Thyroid gland (tissue), 4 donors: Measurements from ENCODE around the gene FAM177A1. TPM values are rescaled to one million over a fixed set of nuclear protein-coding genes. Genes with fewer than 3 reads are reported as not detected.
A peak's percentile ranks its signal among the peaks of the same experiment; 100 is the strongest.
"Not testable (repeated sequence)": the region's sequence is repeated elsewhere in the genome, so short reads cannot be mapped to it uniquely, and the experiment has no call there.

Experiments used
- DNase-seq, 2 donors: peaks; one replicate each; pipeline ENCODE4 v3.0.0-alpha.2; 2019
- H3K27ac ChIP-seq, 3 donors: fragments of 200-600 bp; sonication (generic); 1 replicate in 2 of 3; 2 replicates in 1 of 3; pipeline ENCODE4 v1.5.1; 2016 to 2019; ENCODE audit warnings: mild to moderate bottlenecking in 1 of 3, moderate library complexity in 1 of 3
- H3K27me3 ChIP-seq: fragments of 200-600 bp; sonication (generic); one replicate; pipeline ENCODE4 v1.5.1; 2019
- H3K36me3 ChIP-seq, 2 donors: fragments of 200-600 bp; sonication (generic); one replicate each; pipeline ENCODE4 v1.5.1; 2016 to 2019
- H3K4me1 ChIP-seq, 2 donors: fragments of 200-600 bp; sonication (generic); one replicate each; pipeline ENCODE4 v1.5.1; 2017 to 2019
- H3K4me3 ChIP-seq, 3 donors: fragments of 200-600 bp; sonication (generic); replicated peaks in 1 of 3; 1 replicate in 2 of 3; 2 replicates in 1 of 3; pipeline ENCODE4 v1.5.1; 2016; ENCODE audit warnings: mild to moderate bottlenecking in 1 of 3
- H3K9me3 ChIP-seq: fragments of 200-600 bp; sonication (generic); one replicate; pipeline ENCODE4 v1.5.1; 2017
- CTCF ChIP-seq, 6 experiments: fragments of 200-600 bp in 3 of 6; fragments of 450-650 bp in 3 of 6; sonication (generic) in 3 of 6; IDR thresholded peaks; one replicate each; pipeline ENCODE4 v1.5.1; 2016 to 2019; ENCODE audit warnings: antibody characterized with exemption in 6 of 6, mild to moderate bottlenecking in 2 of 6, inconsistent platforms in 1 of 6, moderate library complexity in 1 of 6
- POLR2A ChIP-seq, 2 donors: fragments of 450-650 bp; IDR thresholded peaks; one replicate each; pipeline ENCODE4 v1.6.1; 2017; ENCODE audit warnings: antibody characterized with exemption in 2 of 2, mild to moderate bottlenecking in 2 of 2, moderate library complexity in 1 of 2
- WGBS, 2 donors: methylation state at CpG; one replicate each; pipeline ENCODE4 v1.1.5; 2017; 5-methylcytosine and 5-hydroxymethylcytosine counted together
- intact Hi-C: fragments of 100-400 bp; cut with DNase I; formaldehyde crosslinking; loops from one replicate; pipeline ENCODE4 v1.15.1; 2023
- total RNA-seq, 4 donors: library from RNA; depleted of rRNA; stranded (reverse); fragments of >200 nt; gene quantifications; one replicate each; pipeline ENCODE4 v1.2.3, GENCODE V29; 2016

FAM177A1 gene
- total RNA-seq, 4 donors from 2014 or later = 36.2 to 55.6 (median 47.2) TPM

- intact Hi-C loops = no loop called here
- TF ChIP-seq POLR2A (IDR thresholded peaks at IDR 0.05) = no peak
- peak in 1 of 6 experiments; percentile 22 for TF ChIP-seq CTCF (IDR thresholded peaks at IDR 0.05)
- Histone ChIP-seq H3K4me3 (peak overlapping the region; percentile 62 to 92 (median 80)), H3K36me3 (no peaks in the 10 kb centered on the region), H3K27me3 (no peaks in the 10 kb centered on the region), H3K4me1 (peaks cover 18 to 32% of the 10 kb centered on the region in 2 donors), H3K27ac (peak overlapping the region; percentile 91 to 97 (median 96)), H3K9me3 (no peaks in the 10 kb centered on the region)
- peak; percentile 64 to 65 for DNase-seq
- WGBS, 2 donors = 29 to 30% methylated on average over 21 of the region's 23 CpGs
Observed at GRCh38 chr14:35046751-35047536, 872 bp downstream of the FAM177A1 start.

- Histone ChIP-seq H3K27ac (peak overlapping the region in 2 of 3 donors; percentile 21 to 97), H3K9me3 (no peaks in the 10 kb centered on the region), H3K4me3 (peak overlapping the region in 1 of 3 donors; percentile 15), H3K4me1 (peaks cover 18 to 39% of the 10 kb centered on the region in 2 donors), H3K36me3 (no peaks in the 10 kb centered on the region), H3K27me3 (no peaks in the 10 kb centered on the region)
- no peak for DNase-seq
- no peak for TF ChIP-seq POLR2A (IDR thresholded peaks at IDR 0.05)
- no peak for TF ChIP-seq CTCF (IDR thresholded peaks at IDR 0.05)
- intact Hi-C loops = no loop called here
- whole genome bisulfite sequencing, 2 donors = 30 to 38% methylated on average over 4 of the region's 4 CpGs
Observed at GRCh38 chr14:35047976-35048513, 2.0 kb downstream of the FAM177A1 start.

- 52 to 54% methylated on average over 1 of the region's 1 CpG for WGBS, 2 donors
- TF ChIP-seq POLR2A (IDR thresholded peaks at IDR 0.05) (no peak), CTCF (IDR thresholded peaks at IDR 0.05) (no peak)
- Histone ChIP-seq H3K27me3 (no peaks in the 10 kb centered on the region), H3K27ac (peak overlapping the region in 2 of 3 donors; percentile 2 to 10), H3K4me1 (peaks cover 18 to 39% of the 10 kb centered on the region in 2 donors), H3K4me3 (no peak overlapping the region), H3K9me3 (no peaks in the 10 kb centered on the region), H3K36me3 (peaks cover 8 to 10% of the 10 kb centered on the region in 2 donors)
- intact Hi-C loops = no loop called here
- no peak for DNase-seq
Observed at GRCh38 chr14:35050652-35051051, 4.6 kb downstream of the FAM177A1 start.

- TF ChIP-seq CTCF (IDR thresholded peaks at IDR 0.05) (no peak), POLR2A (IDR thresholded peaks at IDR 0.05) (no peak)
- Histone ChIP-seq H3K36me3 (peaks cover 8 to 10% of the 10 kb centered on the region in 2 donors), H3K4me3 (no peak overlapping the region), H3K27ac (peak overlapping the region in 1 of 3 donors; percentile 19), H3K4me1 (peaks cover 18 to 39% of the 10 kb centered on the region in 2 donors), H3K9me3 (no peaks in the 10 kb centered on the region), H3K27me3 (no peaks in the 10 kb centered on the region)
- DNase-seq = no peak
- 92 to 95% methylated on average over 1 of the region's 1 CpG for WGBS, 2 donors
- intact Hi-C loops = no loop called here
Observed at GRCh38 chr14:35051796-35052195, 5.7 kb downstream of the FAM177A1 start.

GRCh38 chr14:35052637-35053036, 6.6 kb downstream of the FAM177A1 start:
- H3K4me3 ChIP-seq = no peak overlapping the region
- intact Hi-C loops = no loop called here
- DNase-seq = peak; percentile 29 to 34
- no peaks in the 10 kb centered on the region for H3K27me3 ChIP-seq
- no peaks in the 10 kb centered on the region for H3K9me3 ChIP-seq
- H3K27ac ChIP-seq = peak overlapping the region in 1 of 3 donors; percentile 19
- WGBS, 2 donors = 74 to 78% methylated on average over 2 of the region's 2 CpGs
- H3K4me1 ChIP-seq = peaks cover 14 to 34% of the 10 kb centered on the region in 2 donors
- H3K36me3 ChIP-seq = peaks cover 8 to 10% of the 10 kb centered on the region in 2 donors
- TF ChIP-seq CTCF (IDR thresholded peaks at IDR 0.05) (no peak), POLR2A (IDR thresholded peaks at IDR 0.05) (no peak)

- peak; percentile 15 to 32 for DNase-seq
- H3K4me1 ChIP-seq, H3K27me3 ChIP-seq, H3K9me3 ChIP-seq, intact Hi-C loops, H3K4me3 ChIP-seq: not testable (repeated sequence)
- Histone ChIP-seq H3K36me3 (peaks cover 9 to 12% of the 10 kb centered on the region in 2 donors), H3K27ac (peak overlapping the region in 1 of 3 donors; percentile 32)
- WGBS, 2 donors = 81 to 90% methylated on average over 1 of the region's 1 CpG
Observed at GRCh38 chr14:35061113-35061791, 15.2 kb downstream of the FAM177A1 start.

- H3K27ac ChIP-seq, H3K36me3 ChIP-seq, DNase-seq, H3K9me3 ChIP-seq, H3K4me3 ChIP-seq, intact Hi-C loops, H3K27me3 ChIP-seq, H3K4me1 ChIP-seq: not testable (repeated sequence)
- 84 to 87% methylated on average over 5 of the region's 5 CpGs for WGBS, 2 donors
Observed at GRCh38 chr14:35065731-35066130, 19.7 kb downstream of the FAM177A1 start.
